HCT116 (cell line): ENCODE measurements around the gene IRF3. TPM values are rescaled to one million over a fixed set of nuclear protein-coding genes. Genes with fewer than 3 reads are reported as not detected.

Experiments
- ATAC-seq: fragments of 200-7000 bp; cut with Tn5 transposase; 2 replicates; pipeline ENCODE4 v1.9.1; 2020; ENCODE audit warnings: mild to moderate bottlenecking, moderate library complexity
- BruUV-seq: library from RNA; stranded (reverse); fragments of 400-500 nt; replicated peaks from 2 replicates; lab custom pipeline; 2021; lab: Mats Ljungman, UMichigan
- CTCF ChIA-PET: fragments of 300-600 bp; sonication (Branson Sonifier 250); formaldehyde crosslinking; loops from one replicate; lab custom pipeline; 2021; ENCODE audit warnings: antibody characterized with exemption; lab: Charles Lee
- POLR2A ChIA-PET: fragments of 300-600, 350-600 bp; sonication (Branson Sonifier 250); formaldehyde crosslinking; loops from one replicate; lab custom pipeline; 2021; ENCODE audit warnings: antibody characterized with exemption; lab: Charles Lee
- RAD21 ChIA-PET, 2 experiments: fragments of 300-600 bp; sonication (Branson Sonifier 250); formaldehyde crosslinking; loops; one replicate each; lab custom pipeline; 2023; ENCODE audit warnings: low total read pairs in 2 of 2; ENCODE audit not compliant: uncharacterized antibody in 2 of 2, unreplicated experiment in 2 of 2, low non-redundant PET in 1 of 2; lab: Charles Lee
- DNase-seq: peaks from one replicate; pipeline ENCODE4 v3.0.0-alpha.2; 2010; ENCODE audit warnings: low read depth, low spot score
- H2AFZ ChIP-seq: fragments of 200-600 bp; shearing (Covaris generic), sonication (generic); 2 replicates; pipeline ENCODE4 v1.6.1; 2017; ENCODE audit warnings: low read depth, mixed run types, mixed read lengths, antibody characterized with exemption, low read length; ENCODE audit not compliant: poor library complexity, severe bottlenecking
- H3K27ac ChIP-seq: 2 replicates; pipeline ENCODE4 v1.5.1; 2012; ENCODE audit warnings: low read depth, low read length
- H3K27me3 ChIP-seq: fragments of 200-600 bp; sonication (generic); 2 replicates; pipeline ENCODE4 v1.6.1; 2016; ENCODE audit warnings: mixed run types, low read length, mixed read lengths; ENCODE audit not compliant: insufficient read depth
- H3K36me3 ChIP-seq, 2 experiments: fragments of 200-500 bp in 1 of 2; fragments of 200-600 bp in 1 of 2; sonication (Bioruptor generic) in 1 of 2; sonication (generic) in 1 of 2; 2 replicates each; pipeline versions ENCODE4 v1.5.1 to v1.6.1; 2014 to 2016; ENCODE audit warnings: low read length in 2 of 2, inconsistent platforms in 1 of 2, mixed read lengths in 1 of 2, mixed run types in 1 of 2; ENCODE audit not compliant: insufficient read depth in 2 of 2, control insufficient read depth in 1 of 2
- H3K4me1 ChIP-seq, 2 experiments: fragments of 200-600 bp in 1 of 2; sonication (generic) in 1 of 2; 2 replicates each; pipeline versions ENCODE4 v1.5.1 to v1.6.1; 2012 to 2017; ENCODE audit warnings: low read length in 2 of 2, inconsistent platforms in 1 of 2, mild to moderate bottlenecking in 1 of 2, mixed read lengths in 1 of 2, mixed run types in 1 of 2, moderate library complexity in 1 of 2; ENCODE audit not compliant: insufficient read depth in 2 of 2, control insufficient read depth in 1 of 2
- H3K4me2 ChIP-seq: fragments of 200-600 bp; sonication (generic); 2 replicates; pipeline ENCODE4 v1.6.1; 2017; ENCODE audit warnings: mixed run types, low read length, mixed read lengths
- H3K4me3 ChIP-seq, 2 experiments: fragments of 200-600 bp in 1 of 2; sonication (generic) in 1 of 2; replicated peaks in 1 of 2; 2 replicates each; pipeline ENCODE4 v1.5.1; 2011 to 2016; ENCODE audit warnings: low read length in 2 of 2, control low read depth in 1 of 2, low read depth in 1 of 2, mild to moderate bottlenecking in 1 of 2, mixed read lengths in 1 of 2, mixed run types in 1 of 2
- H3K79me2 ChIP-seq: fragments of 200-600 bp; sonication (generic); 2 replicates; pipeline ENCODE4 v1.6.1; 2017; ENCODE audit warnings: mild to moderate bottlenecking, mixed run types, low read length, moderate library complexity, mixed read lengths; ENCODE audit not compliant: insufficient read depth
- H3K9ac ChIP-seq: fragments of 200-600 bp; sonication (generic); 2 replicates; pipeline ENCODE4 v1.6.1; 2016; ENCODE audit warnings: low read length, mixed read lengths
- H3K9me2 ChIP-seq: fragments of 200-600 bp; sonication (generic), shearing (Covaris generic); 2 replicates; pipeline ENCODE4 v1.6.1; 2017; ENCODE audit warnings: mixed run types, mild to moderate bottlenecking, moderate library complexity; ENCODE audit not compliant: insufficient read depth
- H3K9me3 ChIP-seq, 2 experiments: fragments of 200-500 bp in 1 of 2; fragments of 200-600 bp in 1 of 2; sonication (Bioruptor generic) in 1 of 2; sonication (generic) in 1 of 2; 2 replicates each; pipeline ENCODE4 v1.6.1; 2014 to 2017; ENCODE audit warnings: low read length in 2 of 2, mixed read lengths in 2 of 2, inconsistent platforms in 1 of 2, low read depth in 1 of 2, mild to moderate bottlenecking in 1 of 2, mixed run types in 1 of 2, moderate library complexity in 1 of 2; ENCODE audit not compliant: control insufficient read depth in 1 of 2, insufficient read depth in 1 of 2
- H4K20me1 ChIP-seq: fragments of 200-600 bp; sonication (generic), shearing (Covaris generic); 2 replicates; pipeline ENCODE4 v1.6.1; 2017; ENCODE audit warnings: mixed run types, mild to moderate bottlenecking, moderate library complexity; ENCODE audit not compliant: insufficient read depth
- CBX3 ChIP-seq: IDR thresholded peaks from 2 replicates; pipeline ENCODE4 v1.6.1; 2012; ENCODE audit warnings: low read depth
- CEBPB ChIP-seq: IDR thresholded peaks from 2 replicates; pipeline ENCODE4 v1.6.1; 2012; ENCODE audit warnings: low read depth
- EGR1 ChIP-seq: IDR thresholded peaks from 2 replicates; pipeline ENCODE4 v1.6.1; 2012; ENCODE audit warnings: low read depth
- JUND ChIP-seq: IDR thresholded peaks from 2 replicates; pipeline ENCODE4 v1.6.1; 2012
- POLR2AphosphoS5 ChIP-seq: IDR thresholded peaks from 2 replicates; pipeline ENCODE4 v1.6.1; 2011; ENCODE audit warnings: mild to moderate bottlenecking, low read depth, low read length, moderate library complexity
- RAD21 ChIP-seq: IDR thresholded peaks from 2 replicates; pipeline ENCODE4 v1.6.1; 2012; ENCODE audit warnings: low read depth, mild to moderate bottlenecking
- SIN3A ChIP-seq: IDR thresholded peaks from 2 replicates; pipeline ENCODE4 v1.6.1; 2012; ENCODE audit warnings: low read depth
- SP1 ChIP-seq: IDR thresholded peaks from 2 replicates; pipeline ENCODE4 v1.6.1; 2012; ENCODE audit warnings: low read depth
- SRF ChIP-seq: IDR thresholded peaks from 2 replicates; pipeline ENCODE4 v1.6.1; 2012; ENCODE audit warnings: low read depth
- TCF7L2 ChIP-seq: IDR thresholded peaks from 2 replicates; pipeline ENCODE4 v1.7.0; 2011; ENCODE audit warnings: borderline replicate concordance, inconsistent platforms; ENCODE audit not compliant: insufficient read depth, insufficient read length; ENCODE audit errors: extremely low read depth
- YY1 ChIP-seq: IDR thresholded peaks from 2 replicates; pipeline ENCODE4 v1.6.1; 2011; ENCODE audit warnings: low read length, low read depth, moderate library complexity, mild to moderate bottlenecking; ENCODE audit not compliant: insufficient replicate concordance; ENCODE audit errors: extremely low read depth
- ZBTB33 ChIP-seq: IDR thresholded peaks from 2 replicates; pipeline ENCODE4 v1.6.1; 2011; ENCODE audit warnings: mild to moderate bottlenecking, low read length, moderate library complexity; ENCODE audit not compliant: insufficient replicate concordance; ENCODE audit errors: extremely low read depth
- ZNF274 ChIP-seq: fragments of 200-500 bp; sonication (Bioruptor generic); IDR thresholded peaks from 2 replicates; pipeline ENCODE4 v1.6.1; 2014; ENCODE audit warnings: mild to moderate bottlenecking, low read depth, low read length, inconsistent platforms
- intact Hi-C: fragments of 100-400 bp; cut with micrococcal nuclease; formaldehyde crosslinking; loops from 2 replicates; pipeline ENCODE4 v1.10.0; 2022
- total RNA-seq: library from RNA; stranded (reverse); gene quantifications from one replicate; pipeline ENCODE4 v1.2.1, GENCODE V29; 2021; ENCODE audit not compliant: unreplicated experiment

IRF3 gene
- total RNA-seq, 1 experiment from 2014 or later, result 129 TPM

- ChIA-PET RAD21 (interaction anchor here in 1 of 2 experiments (0.6 kb wide), 1 partner anchor 47 kb away, joined by 6 read pairs; no protein-coding TSS in a partner anchor), POLR2A (interaction anchor here (1.2 to 4.7 kb wide), 2 partner anchors 37 to 46 kb away, joined by 4 to 50 read pairs; partner anchors contain the start of gene PRR12), CTCF (interaction anchor here (0.9 to 2.3 kb wide), 2 partner anchors 68 to 92 kb away, joined by 5 to 12 read pairs; no protein-coding TSS in a partner anchor)
- Histone ChIP-seq H3K4me3 (peak overlapping the region; percentile 68 to 92), H2AFZ (no peak overlapping the region), H3K27me3 (no peaks in the 10 kb centered on the region), H3K36me3 (no peaks in the 10 kb centered on the region; a peak in 1 of 4 replicates), H4K20me1 (no peaks in the 10 kb centered on the region), H3K9ac (peak overlapping the region; percentile 99), H3K79me2 (peaks cover 19% of the 10 kb centered on the region), H3K4me2 (peak overlapping the region; percentile 92), H3K4me1 (peaks cover 13 to 44% of the 10 kb centered on the region in 2 experiments), H3K9me2 (no peaks in the 10 kb centered on the region), H3K9me3 (no peaks in the 10 kb centered on the region), H3K27ac (peak overlapping the region; percentile 98)
- ATAC-seq (peak; percentile 33), DNase-seq (no peak)
- TF ChIP-seq CBX3 (no peak), EGR1 (peak; percentile 69; the same call in 1 of the 2 replicates), ZBTB33 (no peak), YY1 (no peak), TCF7L2 (peak; percentile 13), ZNF274 (no peak), POLR2AphosphoS5 (peak; percentile 44; the same call in 1 of the 2 replicates), RAD21 (no peak), SRF (no peak), SIN3A (no peak), SP1 (peak; percentile 47; the same call in 1 of the 2 replicates), CEBPB (no peak), JUND (no peak)
- intact Hi-C loops, result loop anchor here (2.0 kb wide), 1 partner anchor 23 kb away; no protein-coding TSS in a partner anchor
- no TSS peak for BruUV-seq
These were observed 27.6 kb downstream of the IRF3 start for GRCh38 chr19:49637821-49638738.
